HG02852 (cell line): Measurements from ENCODE around the gene DPEP2NB.

Experiments
- ATAC-seq: cut with Tn5 transposase; IDR thresholded peaks from one replicate; pipeline ENCODE4 v1.9.1; 2021; ENCODE audit warnings: mild to moderate bottlenecking, moderate library complexity; ENCODE audit not compliant: unreplicated experiment

DPEP2NB gene

DNA sequence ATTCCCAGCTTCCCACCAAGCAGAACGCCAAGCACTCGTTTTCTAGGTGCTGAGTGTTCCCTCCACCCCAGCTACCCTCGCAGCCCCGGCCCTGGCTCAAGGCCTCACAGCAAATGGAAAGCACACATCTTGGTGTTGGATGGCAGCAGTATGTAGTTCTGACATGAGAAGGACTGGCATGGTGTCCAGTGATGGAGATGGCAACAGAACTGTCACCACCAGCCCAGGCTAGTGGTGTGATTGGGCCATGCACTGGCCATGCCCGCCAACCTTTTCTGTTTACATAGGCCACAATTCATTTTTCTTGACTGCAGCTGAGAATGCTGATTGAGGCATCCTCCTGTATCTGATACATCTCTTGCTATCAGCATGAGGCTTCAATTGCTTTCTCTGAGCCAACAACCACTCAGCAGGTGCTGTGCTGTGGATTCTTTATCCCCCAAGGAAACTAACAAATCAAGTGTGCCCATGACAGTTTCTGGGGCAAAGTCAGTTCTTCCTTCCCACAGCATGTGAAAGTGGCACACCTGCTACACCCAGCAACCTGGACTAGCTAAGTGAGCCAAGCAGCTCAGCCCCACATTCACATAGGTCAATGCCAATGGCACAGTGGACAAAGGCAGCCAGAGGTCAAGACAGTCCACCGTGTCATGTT, 51.1 kb downstream of the DPEP2NB start:
- ATAC-seq: no peak

- no peak for ATAC-seq
Observed at GRCh38 chr16:67963662-67964321, 51.9 kb downstream of the DPEP2NB start.
